ENCODE measurements around the gene SYF2.

Gene SYF2

GRCh38 chr1:25206201-25206600, 26.1 kb downstream of the SYF2 start:
- ChIA-PET CTCF (interaction anchor here (0.6 to 4.5 kb wide), 14 partner anchors 9 to 754 kb away, joined by 3 to 17 read pairs (median 5); no protein-coding TSS in a partner anchor), POLR2A (interaction anchor here (1.4 kb wide), 1 partner anchor 26 kb away, joined by 4 read pairs; the partner anchor contains the start of gene SYF2)
- no peaks in the 10 kb centered on the region for H3K9me3 ChIP-seq (ENCODE audit: control insufficient read depth, insufficient read depth, low read depth, low read length)
- H3K36me3 ChIP-seq (ENCODE audit: control insufficient read depth in 2 of 2, insufficient read depth in 1 of 2, low read length in 2 of 2), result no peaks in the 10 kb centered on the region
- TF ChIP-seq EGR2 (tag by site-specific recombination; IDR thresholded peaks at IDR 0.05; ENCODE audit: low read depth) (no peak), ZNF843 (tag by site-specific recombination; IDR thresholded peaks at IDR 0.05) (no peak), ZNF132 (tag by site-specific recombination; IDR thresholded peaks at IDR 0.05; ENCODE audit: borderline replicate concordance) (no peak), ZBTB17 (tag by site-specific recombination; IDR thresholded peaks at IDR 0.05) (no peak), ZNF280C (tag by site-specific recombination; IDR thresholded peaks at IDR 0.05) (no peak), ZNF26 (tag by site-specific recombination; IDR thresholded peaks at IDR 0.05) (no peak)
- H3K4me3 ChIP-seq (ENCODE audit: low read depth, low read length), result no peak overlapping the region
- H3K27ac ChIP-seq (ENCODE audit: extremely low read depth, low read depth, low read length), result no peak overlapping the region
- no peaks in the 10 kb centered on the region for H3K4me1 ChIP-seq (ENCODE audit: control insufficient read depth, insufficient read depth, low read length)

GRCh38 chr1:25205786-25206185, 26.5 kb downstream of the SYF2 start:
- ChIA-PET POLR2A (interaction anchor here (1.4 kb wide), 1 partner anchor 26 kb away, joined by 4 read pairs; the partner anchor contains the start of gene SYF2), CTCF (interaction anchor here (0.5 to 4.5 kb wide), 26 partner anchors 9 to 754 kb away, joined by 3 to 17 read pairs (median 6); no protein-coding TSS in a partner anchor)
- H3K36me3 ChIP-seq (ENCODE audit: control insufficient read depth in 2 of 2, insufficient read depth in 1 of 2, low read length in 2 of 2), result no peaks in the 10 kb centered on the region
- no peaks in the 10 kb centered on the region for H3K4me1 ChIP-seq (ENCODE audit: control insufficient read depth, insufficient read depth, low read length)
- no peaks in the 10 kb centered on the region for H3K9me3 ChIP-seq (ENCODE audit: control insufficient read depth, insufficient read depth, low read depth, low read length)
- H3K27ac ChIP-seq (ENCODE audit: extremely low read depth, low read depth, low read length), result no peak overlapping the region
- H3K4me3 ChIP-seq (ENCODE audit: low read depth, low read length), result no peak overlapping the region
- no peak for TF ChIP-seq ZNF416 (tag by site-specific recombination; IDR thresholded peaks at IDR 0.05)
- TF ChIP-seq PBX3 (CRISPR knock-in tag; IDR thresholded peaks at IDR 0.05), result no peak
- no peak for TF ChIP-seq ZNF16 (tag by site-specific recombination; IDR thresholded peaks at IDR 0.05; ENCODE audit: low read depth)
- TF ChIP-seq ZSCAN4 (tag by site-specific recombination; IDR thresholded peaks at IDR 0.05), result no peak
- TF ChIP-seq ZNF518A (tag by site-specific recombination; conservative IDR thresholded peaks at IDR 0.05; ENCODE audit: low read depth), result no peak
- no peak for TF ChIP-seq BCL11A (tag by site-specific recombination; IDR thresholded peaks at IDR 0.05; ENCODE audit: low read depth)
- no peak for TF ChIP-seq ZNF670 (tag by site-specific recombination; IDR thresholded peaks at IDR 0.05; ENCODE audit: low read depth)
- no peak for TF ChIP-seq ZSCAN23 (tag by site-specific recombination; IDR thresholded peaks at IDR 0.05)
- TF ChIP-seq ELK4 (IDR thresholded peaks at IDR 0.05; ENCODE audit: borderline replicate concordance, low read depth, low read length), result no peak
- no peak for TF ChIP-seq GLIS2 (tag by site-specific recombination; IDR thresholded peaks at IDR 0.05)
- no peak for TF ChIP-seq EGR2 (tag by site-specific recombination; IDR thresholded peaks at IDR 0.05; ENCODE audit: low read depth)
- TF ChIP-seq ZBTB48 (tag by site-specific recombination; IDR thresholded peaks at IDR 0.05), result no peak
- TF ChIP-seq ZNF132 (tag by site-specific recombination; IDR thresholded peaks at IDR 0.05; ENCODE audit: borderline replicate concordance), result no peak
- no peak for TF ChIP-seq KLF9 (tag by site-specific recombination; IDR thresholded peaks at IDR 0.05; ENCODE audit: low read depth)
- no peak for TF ChIP-seq ZNF530 (tag by site-specific recombination; IDR thresholded peaks at IDR 0.05; ENCODE audit: low read depth)
- TF ChIP-seq ZNF791 (tag by site-specific recombination; IDR thresholded peaks at IDR 0.05), result no peak

Data from HEK293 (cell line).